ENCODE results near the gene RSAD2.

Gene RSAD2

DNA sequence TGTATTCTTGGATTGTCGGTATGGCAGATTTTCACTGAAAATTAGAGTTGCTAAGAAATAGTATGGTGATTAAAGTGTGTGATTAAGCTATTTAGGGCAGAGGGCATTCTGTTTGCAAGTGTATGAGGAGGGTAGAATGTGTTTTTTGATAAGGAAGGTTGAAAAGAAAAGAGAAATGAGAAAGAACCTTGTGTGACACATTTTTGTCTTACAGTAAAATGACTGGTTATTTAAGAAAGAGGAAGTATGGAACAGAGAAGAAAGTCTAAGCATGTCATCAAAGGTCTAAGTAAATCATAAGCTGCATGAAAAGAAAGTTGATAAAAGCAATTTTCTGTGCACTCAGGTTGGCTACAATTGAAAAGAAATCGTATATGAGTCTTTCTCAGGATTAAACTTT lies 5.2 kb upstream of the RSAD2 start:
- DNase-seq (ENCODE audit: low spot score): no peak
- in situ Hi-C loops (cut with MboI; ENCODE audit: low sequenced_read_pairs, unreplicated experiment): no loop called here
- TF ChIP-seq, protein P1, sequence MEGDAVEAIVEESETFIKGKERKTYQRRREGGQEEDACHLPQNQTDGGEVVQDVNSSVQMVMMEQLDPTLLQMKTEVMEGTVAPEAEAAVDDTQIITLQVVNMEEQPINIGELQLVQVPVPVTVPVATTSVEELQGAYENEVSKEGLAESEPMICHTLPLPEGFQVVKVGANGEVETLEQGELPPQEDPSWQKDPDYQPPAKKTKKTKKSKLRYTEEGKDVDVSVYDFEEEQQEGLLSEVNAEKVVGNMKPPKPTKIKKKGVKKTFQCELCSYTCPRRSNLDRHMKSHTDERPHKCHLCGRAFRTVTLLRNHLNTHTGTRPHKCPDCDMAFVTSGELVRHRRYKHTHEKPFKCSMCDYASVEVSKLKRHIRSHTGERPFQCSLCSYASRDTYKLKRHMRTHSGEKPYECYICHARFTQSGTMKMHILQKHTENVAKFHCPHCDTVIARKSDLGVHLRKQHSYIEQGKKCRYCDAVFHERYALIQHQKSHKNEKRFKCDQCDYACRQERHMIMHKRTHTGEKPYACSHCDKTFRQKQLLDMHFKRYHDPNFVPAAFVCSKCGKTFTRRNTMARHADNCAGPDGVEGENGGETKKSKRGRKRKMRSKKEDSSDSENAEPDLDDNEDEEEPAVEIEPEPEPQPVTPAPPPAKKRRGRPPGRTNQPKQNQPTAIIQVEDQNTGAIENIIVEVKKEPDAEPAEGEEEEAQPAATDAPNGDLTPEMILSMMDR (IDR thresholded peaks at IDR 0.05; ENCODE audit: borderline replicate concordance, control extremely low read depth, extremely low read depth, insufficient read depth, missing control alignments): no peak

GRCh38 chr2:6874032-6874431 lies 3.5 kb upstream of the RSAD2 start:
- in situ Hi-C loops (cut with MboI; ENCODE audit: low sequenced_read_pairs, unreplicated experiment): no loop called here
- TF ChIP-seq, protein P1 (IDR thresholded peaks at IDR 0.05; ENCODE audit: borderline replicate concordance, control extremely low read depth, extremely low read depth, insufficient read depth, missing control alignments): no peak
- no peak for DNase-seq (ENCODE audit: low spot score)

DNA sequence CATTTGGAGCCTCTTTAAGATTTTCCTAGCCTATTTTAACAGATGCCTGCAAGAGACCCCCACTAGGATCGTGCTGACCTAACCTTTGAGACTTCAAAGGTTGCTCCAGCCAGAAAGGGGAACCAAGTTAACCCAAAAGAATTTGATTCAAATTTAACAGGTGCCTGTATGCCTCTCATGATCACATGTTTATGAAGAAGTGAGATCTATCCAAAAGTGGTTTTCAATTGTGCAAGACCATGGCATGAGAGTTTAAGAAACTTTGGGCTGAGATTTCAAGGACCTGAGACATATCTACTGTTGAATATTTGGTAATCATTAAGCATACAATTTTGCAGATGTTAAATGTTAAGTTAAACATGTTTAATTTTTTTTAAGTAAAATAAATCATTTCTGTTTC lies 1.3 kb upstream of the RSAD2 start:
- in situ Hi-C loops (cut with MboI; ENCODE audit: low sequenced_read_pairs, unreplicated experiment): no loop called here
- TF ChIP-seq, protein P1 (IDR thresholded peaks at IDR 0.05; ENCODE audit: borderline replicate concordance, control extremely low read depth, extremely low read depth, insufficient read depth, missing control alignments): no peak

DNA sequence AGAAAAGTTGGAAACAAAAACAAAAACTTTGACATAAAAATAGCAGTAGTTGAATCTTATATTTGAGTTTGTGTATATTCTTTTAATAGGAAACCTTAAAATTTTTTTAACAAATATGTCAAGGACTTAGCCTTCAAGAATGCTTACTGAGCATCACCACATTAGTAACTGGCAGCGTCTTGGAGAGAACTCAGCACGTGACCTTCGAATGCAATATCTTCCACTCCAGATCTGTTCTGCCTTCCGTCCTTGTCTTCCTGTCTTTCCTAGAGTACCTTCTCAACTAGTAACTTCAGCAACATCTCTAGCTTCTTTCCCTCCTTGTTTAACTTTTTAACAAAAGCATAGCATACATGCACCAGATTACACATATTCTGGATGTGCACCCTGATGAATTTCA lies 972 bp downstream of the RSAD2 start:
- no peak for DNase-seq (ENCODE audit: low spot score)
- in situ Hi-C loops (cut with MboI; ENCODE audit: low sequenced_read_pairs, unreplicated experiment): no loop called here
- TF ChIP-seq, protein P1 (IDR thresholded peaks at IDR 0.05; ENCODE audit: borderline replicate concordance, control extremely low read depth, extremely low read depth, insufficient read depth, missing control alignments): no peak

More for the DNA sequence above, 1.3 kb upstream of the RSAD2 start:
- no peak for DNase-seq (ENCODE audit: low spot score)

DNA sequence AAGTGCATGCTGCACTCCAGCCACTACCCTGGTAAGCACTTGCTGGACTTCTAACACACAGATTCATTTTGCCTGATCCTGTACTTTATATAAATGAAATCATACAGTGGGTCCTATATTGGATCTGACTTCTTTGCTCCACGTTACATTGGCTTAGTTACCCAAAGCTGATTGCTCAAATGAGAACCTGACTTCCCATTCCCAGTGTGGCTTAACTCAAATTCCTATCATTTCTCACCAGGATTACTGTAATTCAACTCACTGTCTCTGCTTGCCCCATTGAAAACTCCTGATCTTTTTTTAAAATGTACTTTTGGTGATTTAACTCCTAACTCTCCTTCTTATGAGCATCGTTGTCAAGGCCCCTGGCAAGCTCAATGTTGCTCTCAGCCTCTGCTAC lies 1.4 kb downstream of the RSAD2 start:
- in situ Hi-C loops (cut with MboI; ENCODE audit: low sequenced_read_pairs, unreplicated experiment): no loop called here
- TF ChIP-seq, protein P1 (IDR thresholded peaks at IDR 0.05; ENCODE audit: borderline replicate concordance, control extremely low read depth, extremely low read depth, insufficient read depth, missing control alignments): no peak
- no peak for DNase-seq (ENCODE audit: low spot score)

- DNase-seq (ENCODE audit: low spot score): no peak
- TF ChIP-seq, protein P1 (IDR thresholded peaks at IDR 0.05; ENCODE audit: borderline replicate concordance, control extremely low read depth, extremely low read depth, insufficient read depth, missing control alignments): no peak
- in situ Hi-C loops (cut with MboI; ENCODE audit: low sequenced_read_pairs, unreplicated experiment): no loop called here
These were observed 2.7 kb downstream of the RSAD2 start for GRCh38 chr2:6880200-6880733.
